Measurements from ENCODE around the gene KLF9.
A peak's percentile ranks its signal among the peaks of the same experiment; 100 is the strongest.

The KLF9 gene

DNA sequence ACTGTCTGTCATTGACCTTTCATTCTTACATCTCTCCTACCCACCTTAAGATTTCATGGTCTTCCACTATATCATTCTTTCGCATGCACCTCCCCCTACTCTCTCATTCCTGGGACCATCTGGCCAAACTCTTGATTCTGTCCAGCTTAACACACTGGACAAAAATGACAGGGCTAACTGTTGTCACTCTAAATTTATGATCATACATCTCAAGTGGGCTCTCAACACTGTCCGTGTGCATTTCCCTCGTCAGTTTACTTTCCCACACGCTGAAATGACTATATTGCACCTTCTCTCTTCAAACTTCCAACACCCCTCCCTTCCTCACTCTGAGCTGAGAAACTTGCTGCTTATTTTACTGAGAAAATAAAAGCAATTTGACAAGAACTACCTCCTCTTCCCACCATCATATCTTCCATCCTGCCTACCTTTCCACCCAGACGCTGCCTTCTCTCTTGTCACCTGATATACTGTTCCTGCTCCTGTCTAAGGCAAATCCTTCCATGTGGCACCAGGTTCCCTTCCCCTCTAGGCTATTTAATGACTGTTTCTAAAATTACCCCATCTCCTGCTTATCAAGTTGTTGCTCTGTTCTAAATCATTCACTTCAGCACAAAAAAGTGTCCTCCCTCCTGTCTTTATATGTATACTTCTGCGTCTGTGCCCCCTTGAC, 8.1 kb upstream of the KLF9 start:
- DNase-seq (ENCODE audit: low read depth in 2 of 2), result no peak

- DNase-seq (ENCODE audit: low read depth in 2 of 2), result no peak
Observed at GRCh38 chr9:70421272-70422180, 7.1 kb upstream of the KLF9 start.

DNA sequence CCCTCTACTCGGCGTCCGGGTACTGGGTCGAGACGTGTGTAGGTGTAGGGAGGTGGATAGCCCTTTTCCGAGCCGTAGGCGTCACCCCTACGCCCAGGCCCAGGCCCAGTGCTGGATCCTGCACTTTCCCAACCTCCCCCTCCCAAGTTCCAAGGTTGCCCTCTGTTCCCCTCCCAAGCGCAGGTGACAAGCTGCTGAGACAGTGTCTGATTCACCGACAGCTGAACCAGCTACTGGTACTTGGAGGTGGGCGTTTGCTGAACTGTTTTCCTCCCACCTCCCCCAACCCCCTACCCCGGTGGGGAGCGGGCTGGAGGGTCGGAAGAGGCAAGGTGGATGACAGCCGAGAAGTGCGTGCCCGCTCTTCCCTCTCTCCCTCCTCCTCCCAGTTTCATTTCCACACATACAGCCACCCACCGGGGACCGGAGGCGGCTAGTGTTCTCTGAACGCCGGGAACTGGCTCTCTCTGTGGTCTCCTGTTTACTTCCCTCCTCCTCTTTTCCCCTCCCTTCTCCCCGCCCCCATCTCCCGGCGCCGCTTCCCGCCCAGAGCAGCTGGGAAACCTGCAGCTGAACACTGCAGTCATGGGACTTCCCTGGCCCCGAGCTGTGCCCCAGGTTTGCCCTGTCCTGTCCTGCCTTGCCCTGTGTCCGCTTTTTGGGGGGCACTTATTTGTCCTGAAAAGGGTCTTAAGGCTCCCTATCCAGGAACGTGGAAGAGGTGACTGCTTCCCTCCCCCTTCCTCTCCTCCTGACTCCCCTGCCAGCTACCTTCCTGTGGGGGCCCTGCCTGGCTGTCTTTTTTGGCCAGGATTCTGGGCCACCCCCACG, 6.2 kb upstream of the KLF9 start:
- DNase-seq (ENCODE audit: low read depth in 2 of 2), result peak in 1 of 2 donors; percentile 46

DNA sequence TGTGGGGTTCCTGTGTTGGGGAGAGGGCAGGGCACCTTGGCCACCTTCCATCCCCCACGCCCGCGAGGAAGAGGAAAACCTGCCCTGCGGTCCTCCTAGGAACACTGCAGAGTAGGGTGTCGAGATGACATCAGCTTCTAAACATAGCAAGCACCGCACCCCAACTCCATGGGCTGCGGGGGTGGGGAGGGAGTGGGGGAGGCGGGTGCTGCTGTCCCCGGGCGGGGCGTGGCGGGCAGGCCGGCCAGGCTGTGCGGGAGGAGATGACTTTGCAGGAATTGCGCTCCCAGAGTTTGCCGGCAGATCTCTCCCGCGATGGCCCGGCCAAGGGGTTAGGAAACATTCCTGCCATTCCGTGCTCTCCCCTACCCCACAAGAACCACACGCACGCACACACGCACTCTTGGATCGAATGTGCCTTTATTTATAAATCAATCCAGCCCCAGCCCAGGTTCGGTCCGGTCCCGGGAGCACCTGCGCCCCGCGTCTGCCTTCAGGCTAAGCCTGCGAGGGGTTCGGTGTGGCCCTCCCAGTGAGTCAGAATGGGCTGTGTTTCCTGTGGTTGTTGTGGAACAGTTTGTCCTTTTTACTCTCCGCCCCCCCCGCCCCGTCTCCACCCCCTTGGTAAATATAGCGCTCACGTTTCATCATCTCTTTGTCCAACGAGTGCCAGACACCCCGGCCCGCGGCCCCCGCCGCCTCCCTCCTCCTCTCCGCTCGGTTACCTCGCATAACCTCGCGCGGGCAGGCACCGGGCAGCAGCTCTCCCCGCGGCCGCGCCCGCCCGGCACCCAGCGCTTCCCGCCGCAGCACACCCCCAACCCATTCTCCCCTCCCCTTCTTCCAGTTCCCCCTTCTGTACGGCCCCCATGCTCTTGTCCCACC, 5.3 kb upstream of the KLF9 start:
- DNase-seq (ENCODE audit: low read depth in 2 of 2), result peak; percentile 69 to 73

GRCh38 chr9:70418822-70419555, 4.5 kb upstream of the KLF9 start:
- DNase-seq (ENCODE audit: low read depth in 2 of 2), result peak in 1 of 2 donors; percentile 78

GRCh38 chr9:70415476-70415875, 1.0 kb upstream of the KLF9 start:
- no peak for DNase-seq (ENCODE audit: low read depth in 2 of 2)

GRCh38 chr9:70415041-70415440, 584 bp upstream of the KLF9 start:
- no peak for DNase-seq (ENCODE audit: low read depth in 2 of 2)

DNA sequence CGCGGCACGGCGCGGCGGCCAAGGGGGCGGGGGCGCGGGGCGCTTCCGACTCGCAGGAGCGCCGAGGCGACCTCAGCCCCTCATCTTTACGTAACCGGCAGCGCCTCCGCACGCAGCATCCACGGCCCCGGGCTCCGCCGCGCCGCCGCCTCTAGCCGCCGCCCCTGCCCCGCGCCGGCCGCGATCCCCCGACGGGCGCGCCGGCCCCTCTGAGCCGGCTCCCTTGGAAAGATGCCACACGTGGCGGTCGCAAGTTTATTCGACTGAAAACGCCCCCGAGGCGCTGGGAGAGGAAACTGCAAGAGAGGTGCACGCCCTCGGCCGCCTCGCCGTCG, 1.0 kb downstream of the KLF9 start:
- no peak for DNase-seq (ENCODE audit: low read depth in 2 of 2)

- DNase-seq (ENCODE audit: low read depth in 2 of 2), result no peak
Observed at GRCh38 chr9:70412832-70413463, 1.5 kb downstream of the KLF9 start.

GRCh38 chr9:70411930-70412831, 2.3 kb downstream of the KLF9 start:
- peak in 1 of 2 donors; percentile 55 for DNase-seq (ENCODE audit: low read depth in 2 of 2)

GRCh38 chr9:70411121-70411929, 3.1 kb downstream of the KLF9 start:
- no peak for DNase-seq (ENCODE audit: low read depth in 2 of 2)

DNA sequence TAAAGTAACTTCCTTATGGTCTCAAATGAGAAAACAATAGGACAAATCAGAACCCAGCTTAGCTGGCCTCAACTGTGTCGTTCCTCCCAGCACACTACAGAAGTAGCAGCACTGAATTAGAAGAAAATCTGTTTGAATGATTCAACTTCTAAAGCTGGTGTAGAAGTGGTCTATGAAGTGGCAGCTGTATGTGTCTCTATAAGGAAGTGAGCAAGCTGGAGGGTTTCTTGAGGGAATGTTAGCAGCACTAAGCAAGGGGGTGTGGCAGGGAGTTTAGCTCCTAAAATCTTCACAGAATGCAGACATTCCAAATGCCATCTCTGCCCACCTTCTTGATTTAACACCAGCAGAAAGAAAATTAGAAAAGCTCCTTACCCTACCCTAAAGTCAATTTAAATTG, 4.1 kb downstream of the KLF9 start:
- no peak for DNase-seq (ENCODE audit: low read depth in 2 of 2)

DNA sequence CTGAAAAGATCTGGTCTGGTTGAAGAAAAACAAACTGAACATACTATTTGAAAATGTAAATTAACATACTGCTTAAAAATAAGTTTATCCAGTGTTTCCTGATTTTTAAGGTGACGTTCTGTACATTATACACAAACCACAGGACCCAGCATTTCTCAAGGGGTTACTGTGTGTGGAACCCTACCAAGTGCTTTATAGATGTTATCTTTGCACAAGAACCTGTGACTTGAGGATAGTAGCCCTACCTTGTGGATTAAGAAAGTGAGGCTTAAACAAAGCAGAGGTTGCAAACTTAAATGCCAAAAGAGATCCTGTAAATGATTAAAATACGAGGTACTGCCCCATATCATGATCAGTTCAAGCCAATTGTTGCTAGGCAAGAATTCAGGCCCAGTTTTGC, 4.7 kb downstream of the KLF9 start:
- no peak for DNase-seq (ENCODE audit: low read depth in 2 of 2)

DNA sequence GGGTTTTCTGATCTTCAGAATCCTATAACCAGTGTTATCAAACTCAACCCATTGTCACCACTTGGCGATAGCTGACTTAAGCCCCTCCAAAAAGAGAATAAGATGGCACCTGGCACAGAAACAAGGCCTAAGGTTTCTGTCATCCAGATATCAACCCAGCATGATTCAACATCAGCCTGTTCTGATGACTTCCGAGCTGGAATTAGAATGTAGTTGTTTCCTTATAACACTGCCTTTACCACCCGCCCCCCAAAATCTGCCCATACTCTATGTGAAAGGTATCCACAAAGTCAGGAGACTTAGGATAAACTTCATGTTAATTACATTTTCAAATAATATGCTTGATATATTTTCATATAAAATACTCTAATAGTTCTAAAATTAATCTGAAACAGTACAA, 5.2 kb downstream of the KLF9 start:
- DNase-seq (ENCODE audit: low read depth in 2 of 2), result no peak

GRCh38 chr9:70408393-70409040, 5.9 kb downstream of the KLF9 start:
- no peak for DNase-seq (ENCODE audit: low read depth in 2 of 2)

DNA sequence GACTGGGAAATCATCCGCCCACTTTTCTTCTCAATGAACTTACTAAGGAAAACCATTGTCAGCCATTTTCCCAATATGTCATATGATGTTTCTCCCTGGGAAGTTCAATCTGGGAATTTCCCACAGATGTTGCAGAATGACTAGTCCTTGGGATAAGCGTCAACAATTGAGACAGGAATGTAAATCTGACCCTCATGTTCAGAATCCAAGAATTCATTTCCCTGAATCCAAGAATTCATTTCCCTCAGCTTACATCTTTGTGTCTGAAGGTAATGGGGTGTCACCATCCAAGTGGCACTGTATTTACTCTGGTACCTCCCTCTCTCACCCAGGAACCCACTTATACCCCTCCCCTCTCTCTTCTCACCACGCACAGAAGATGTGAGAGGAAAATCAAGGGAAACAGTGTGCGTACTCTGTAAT, 7.4 kb downstream of the KLF9 start:
- no peak for DNase-seq (ENCODE audit: low read depth in 2 of 2)

GRCh38 chr9:70406434-70406862, 8.0 kb downstream of the KLF9 start:
- DNase-seq (ENCODE audit: low read depth in 2 of 2), result no peak

Data from stimulated activated CD4-positive, alpha-beta T cell treated with anti-CD3 and anti-CD28 coated beads, Interleukin-1b, Interleukin-23, amount 100 ng/mL, for 1 hour (primary cell).